Measurements from ENCODE around the gene LHFPL2. TPM values are rescaled to one million over a fixed set of nuclear protein-coding genes. Genes with fewer than 3 reads are reported as not detected.

LHFPL2 gene
- total and polyA plus RNA-seq, 12 donors: 2.4 to 14.9 (median 5.1) TPM

- TF ChIP-seq CTCF (IDR thresholded peaks at IDR 0.05): no peak
- H3K36me3 ChIP-seq: no peaks in the 10 kb centered on the region
- ATAC-seq: peak in 5 of 8 donors; percentile 13 to 51 (median 33)
- H3K27ac ChIP-seq: peak overlapping the region in 4 of 10 donors; percentile 17 to 51 (median 32)
- 55 to 63% methylated on average over 4 of the region's 4 CpGs for WGBS, 2 donors
- H3K9me3 ChIP-seq: no peaks in the 10 kb centered on the region
- H3K4me3 ChIP-seq: no peak overlapping the region
- DNase-seq: no peak
- intact Hi-C loops (cut with DNase I): no loop called here
- peaks cover 0 to 61% (median 39%) of the 10 kb centered on the region in 9 donors for H3K4me1 ChIP-seq
- H3K27me3 ChIP-seq: no peaks in the 10 kb centered on the region
These were observed 74.4 kb downstream of the LHFPL2 start for GRCh38 chr5:78574131-78574673.

GRCh38 chr5:78573318-78573717, 75.3 kb downstream of the LHFPL2 start:
- Histone ChIP-seq H3K9me3 (no peaks in the 10 kb centered on the region), H3K4me3 (no peak overlapping the region), H3K27me3 (no peaks in the 10 kb centered on the region), H3K4me1 (peaks cover 0 to 67% (median 43%) of the 10 kb centered on the region in 9 donors), H3K27ac (no peak overlapping the region), H3K36me3 (no peaks in the 10 kb centered on the region)
- TF ChIP-seq CTCF (IDR thresholded peaks at IDR 0.05): no peak
- intact Hi-C loops (cut with DNase I): no loop called here
- DNase-seq: no peak
- 46 to 54% methylated on average over 2 of the region's 2 CpGs for WGBS, 2 donors
- ATAC-seq: peak in 5 of 8 donors; percentile 44 to 72 (median 48)

GRCh38 chr5:78570646-78571045, 77.9 kb downstream of the LHFPL2 start:
- peaks cover 0 to 62% (median 45%) of the 10 kb centered on the region in 9 donors for H3K4me1 ChIP-seq
- TF ChIP-seq CTCF (IDR thresholded peaks at IDR 0.05): no peak
- no peaks in the 10 kb centered on the region for H3K27me3 ChIP-seq
- 94 to 96% methylated on average over 5 of the region's 5 CpGs for WGBS, 2 donors
- DNase-seq (no peak), ATAC-seq (no peak)
- peaks cover 0 to 2% (median 0%) of the 10 kb centered on the region in 11 donors for H3K9me3 ChIP-seq
- intact Hi-C loops (cut with DNase I): no loop called here
- H3K36me3 ChIP-seq: no peaks in the 10 kb centered on the region
- H3K27ac ChIP-seq: no peak overlapping the region
- H3K4me3 ChIP-seq: no peak overlapping the region

- ATAC-seq: peak in 1 of 8 donors; percentile 13
These were observed 79.1 kb downstream of the LHFPL2 start for GRCh38 chr5:78569441-78569840.

More at GRCh38 chr5:78569441-78569840, 79.1 kb downstream of the LHFPL2 start:
- Histone ChIP-seq H3K27me3 (no peaks in the 10 kb centered on the region), H3K36me3 (peaks cover 0 to 3% (median 0%) of the 10 kb centered on the region in 9 donors), H3K4me3 (no peak overlapping the region), H3K4me1 (peaks cover 0 to 56% (median 38%) of the 10 kb centered on the region in 9 donors), H3K27ac (no peak overlapping the region), H3K9me3 (peaks cover 0 to 10% (median 0%) of the 10 kb centered on the region in 11 donors)
- 25 to 43% methylated on average over 10 of the region's 10 CpGs for WGBS, 2 donors
- intact Hi-C loops (cut with DNase I): loop anchor here in 1 of 10 donors (10.0 kb wide), 1 partner anchor 85 kb away; no protein-coding TSS in a partner anchor
- TF ChIP-seq CTCF (IDR thresholded peaks at IDR 0.05): no peak
- peak in 1 of 2 donors; percentile 28 for DNase-seq
